Mucosa of rectum (tissue), 2 donors: Measurements from ENCODE around the gene PIGZ.

Source experiments
- H3K27ac ChIP-seq, 2 donors: one replicate each; pipeline ENCODE4 v1.7.0; 2013; ENCODE audit warnings: inconsistent platforms in 2 of 2, low read depth in 2 of 2, low read length in 2 of 2
- H3K27me3 ChIP-seq, 2 donors: one replicate each; pipeline ENCODE4 v1.7.0; 2013; ENCODE audit warnings: low read length in 2 of 2; ENCODE audit not compliant: control insufficient read depth in 2 of 2, insufficient read depth in 2 of 2
- H3K36me3 ChIP-seq, 2 donors: one replicate each; pipeline ENCODE4 v1.7.0; 2013; ENCODE audit warnings: low read length in 2 of 2; ENCODE audit not compliant: control insufficient read depth in 2 of 2, insufficient read depth in 2 of 2
- H3K4me1 ChIP-seq, 2 donors: one replicate each; pipeline ENCODE4 v1.7.0; 2013; ENCODE audit warnings: low read length in 2 of 2, mild to moderate bottlenecking in 1 of 2; ENCODE audit not compliant: control insufficient read depth in 2 of 2, insufficient read depth in 2 of 2
- H3K4me3 ChIP-seq, 2 donors: one replicate each; pipeline ENCODE4 v1.7.0; 2013; ENCODE audit warnings: low read length in 2 of 2
- H3K9ac ChIP-seq, 2 donors: one replicate each; pipeline ENCODE4 v1.7.0; 2013; ENCODE audit warnings: low read length in 2 of 2, low read depth in 1 of 2, mild to moderate bottlenecking in 1 of 2
- H3K9me3 ChIP-seq, 2 donors: one replicate each; pipeline ENCODE4 v1.7.0; 2013; ENCODE audit warnings: low read length in 2 of 2; ENCODE audit not compliant: control insufficient read depth in 2 of 2
- donor health status: healthy.
- donor health status: Normal muscosa, but diverticular disease.

Gene PIGZ

GRCh38 chr3:196979545-196979944, 10.9 kb upstream of the PIGZ start:
- Histone ChIP-seq H3K27me3 (no peaks in the 10 kb centered on the region), H3K4me1 (peaks cover 0 to 4% of the 10 kb centered on the region in 2 donors), H3K9ac (no peak overlapping the region), H3K36me3 (no peaks in the 10 kb centered on the region), H3K4me3 (no peak overlapping the region), H3K9me3 (no peaks in the 10 kb centered on the region), H3K27ac (no peak overlapping the region)

DNA sequence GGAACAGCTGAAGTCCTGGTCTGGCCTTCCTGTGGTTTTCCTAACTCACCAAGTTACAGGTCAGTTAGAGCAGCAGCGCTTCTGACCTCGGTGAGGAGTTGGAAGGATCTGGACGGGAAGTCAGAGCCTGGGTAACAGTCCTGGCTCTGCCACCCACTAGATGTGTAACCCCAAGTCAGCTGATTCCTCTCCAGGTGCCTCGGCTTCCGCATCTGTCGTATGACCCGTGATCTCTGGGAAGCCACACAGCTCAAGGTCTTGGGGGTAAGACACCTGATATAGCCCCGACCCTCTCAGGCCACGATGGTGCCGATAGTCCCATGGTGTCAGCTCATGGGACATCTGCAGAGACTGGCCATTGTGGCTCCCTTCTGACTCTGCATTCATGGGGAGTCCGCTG, 8.3 kb upstream of the PIGZ start:
- Histone ChIP-seq H3K4me1 (peaks cover 0 to 4% of the 10 kb centered on the region in 2 donors), H3K9ac (no peak overlapping the region), H3K36me3 (no peaks in the 10 kb centered on the region), H3K4me3 (no peak overlapping the region), H3K27ac (no peak overlapping the region), H3K9me3 (no peaks in the 10 kb centered on the region), H3K27me3 (no peaks in the 10 kb centered on the region)

GRCh38 chr3:196975349-196975748, 6.7 kb upstream of the PIGZ start:
- H3K4me3 ChIP-seq = no peak overlapping the region
- no peaks in the 10 kb centered on the region for H3K36me3 ChIP-seq
- H3K9ac ChIP-seq = no peak overlapping the region
- peaks cover 0 to 4% of the 10 kb centered on the region in 2 donors for H3K4me1 ChIP-seq
- H3K9me3 ChIP-seq = no peaks in the 10 kb centered on the region
- no peak overlapping the region for H3K27ac ChIP-seq
- no peaks in the 10 kb centered on the region for H3K27me3 ChIP-seq

DNA sequence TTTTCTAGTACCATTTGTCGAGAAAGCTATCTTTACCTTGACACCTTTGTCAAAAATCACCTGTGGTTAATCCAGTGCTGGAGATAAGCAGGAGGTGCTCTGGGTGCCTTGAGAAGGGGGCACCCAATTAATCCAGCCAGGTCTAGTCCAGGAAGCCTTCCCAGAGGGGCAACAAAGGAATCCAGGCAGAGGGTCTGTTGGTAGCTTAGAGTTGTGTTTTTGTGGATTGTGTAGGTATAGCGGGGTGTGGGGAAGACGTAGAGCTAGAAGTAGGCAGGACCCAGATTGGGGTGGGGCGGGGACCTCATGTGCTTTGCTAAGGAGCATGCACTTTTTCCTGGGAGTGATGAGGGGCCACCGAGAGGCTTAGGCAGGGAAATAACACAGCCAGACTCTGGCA, 6.0 kb upstream of the PIGZ start:
- no peak overlapping the region for H3K27ac ChIP-seq
- H3K4me1 ChIP-seq = peaks cover 3 to 4% of the 10 kb centered on the region in 2 donors
- no peaks in the 10 kb centered on the region for H3K27me3 ChIP-seq
- H3K4me3 ChIP-seq = no peak overlapping the region
- H3K9ac ChIP-seq = no peak overlapping the region
- H3K36me3 ChIP-seq = no peaks in the 10 kb centered on the region
- H3K9me3 ChIP-seq = no peaks in the 10 kb centered on the region

DNA sequence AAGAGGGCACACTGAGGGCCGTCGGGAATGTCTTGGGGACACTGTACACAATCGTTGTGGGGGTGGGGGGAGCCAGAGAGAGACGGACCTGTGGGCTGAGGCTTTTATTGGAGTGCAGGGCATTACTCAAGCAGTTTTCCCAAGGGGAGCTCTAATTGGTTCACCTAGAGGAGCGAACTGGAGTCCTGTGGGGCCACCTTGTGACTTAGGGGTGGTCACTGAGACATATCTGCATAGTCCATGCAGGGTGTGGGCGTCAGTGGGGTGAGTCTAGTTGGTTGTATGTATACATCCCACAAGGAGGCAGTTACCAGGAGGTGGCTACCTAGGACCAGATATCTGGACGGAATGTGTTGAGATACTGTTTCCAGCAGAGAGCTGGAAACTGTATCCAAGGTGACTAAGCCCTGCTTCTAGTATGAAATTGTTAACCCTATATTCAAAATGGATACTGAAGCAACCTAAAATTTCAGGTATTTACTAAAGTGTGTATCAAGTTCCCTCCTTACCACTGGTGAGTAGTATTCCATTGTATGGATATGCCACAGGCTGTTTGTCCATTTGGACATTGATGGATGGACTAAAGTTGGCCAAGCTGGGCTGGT, 2.6 kb upstream of the PIGZ start:
- Histone ChIP-seq H3K4me1 (peaks cover 13 to 24% of the 10 kb centered on the region in 2 donors), H3K27me3 (no peaks in the 10 kb centered on the region), H3K9me3 (no peaks in the 10 kb centered on the region), H3K36me3 (peaks cover 5 to 6% of the 10 kb centered on the region in 2 donors), H3K27ac (no peak overlapping the region), H3K4me3 (no peak overlapping the region), H3K9ac (no peak overlapping the region)

DNA sequence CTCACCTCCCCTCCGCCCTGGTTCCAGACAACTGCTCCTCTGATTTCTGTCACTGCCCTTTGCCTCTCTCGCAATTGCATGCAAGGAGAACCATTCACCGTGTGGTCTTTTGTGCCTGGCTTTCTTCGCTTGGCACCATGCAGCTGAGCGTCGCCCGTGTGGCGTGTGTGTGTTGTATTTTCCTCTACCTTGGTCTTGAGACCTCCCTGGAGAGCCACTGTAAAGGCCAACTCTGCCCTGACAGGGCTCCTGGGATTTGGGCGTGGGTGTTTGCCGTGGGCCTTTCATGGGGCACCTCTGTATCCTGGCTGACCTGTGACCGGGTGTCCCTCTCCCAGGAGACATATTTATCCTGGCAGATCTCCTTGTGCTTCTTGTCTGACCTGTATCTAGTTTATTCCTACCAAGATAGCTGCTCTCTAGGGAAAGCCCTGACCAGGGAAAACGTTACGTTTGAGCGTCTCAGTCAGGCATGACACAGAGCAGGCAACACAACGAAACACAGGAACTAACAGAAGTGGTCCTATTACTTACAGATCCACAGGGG, 2.0 kb upstream of the PIGZ start:
- H3K4me1 ChIP-seq = peaks cover 13 to 28% of the 10 kb centered on the region in 2 donors
- H3K4me3 ChIP-seq = no peak overlapping the region
- H3K27me3 ChIP-seq = no peaks in the 10 kb centered on the region
- H3K36me3 ChIP-seq = peaks cover 7 to 11% of the 10 kb centered on the region in 2 donors
- no peak overlapping the region for H3K9ac ChIP-seq
- H3K9me3 ChIP-seq = no peaks in the 10 kb centered on the region
- no peak overlapping the region for H3K27ac ChIP-seq

DNA sequence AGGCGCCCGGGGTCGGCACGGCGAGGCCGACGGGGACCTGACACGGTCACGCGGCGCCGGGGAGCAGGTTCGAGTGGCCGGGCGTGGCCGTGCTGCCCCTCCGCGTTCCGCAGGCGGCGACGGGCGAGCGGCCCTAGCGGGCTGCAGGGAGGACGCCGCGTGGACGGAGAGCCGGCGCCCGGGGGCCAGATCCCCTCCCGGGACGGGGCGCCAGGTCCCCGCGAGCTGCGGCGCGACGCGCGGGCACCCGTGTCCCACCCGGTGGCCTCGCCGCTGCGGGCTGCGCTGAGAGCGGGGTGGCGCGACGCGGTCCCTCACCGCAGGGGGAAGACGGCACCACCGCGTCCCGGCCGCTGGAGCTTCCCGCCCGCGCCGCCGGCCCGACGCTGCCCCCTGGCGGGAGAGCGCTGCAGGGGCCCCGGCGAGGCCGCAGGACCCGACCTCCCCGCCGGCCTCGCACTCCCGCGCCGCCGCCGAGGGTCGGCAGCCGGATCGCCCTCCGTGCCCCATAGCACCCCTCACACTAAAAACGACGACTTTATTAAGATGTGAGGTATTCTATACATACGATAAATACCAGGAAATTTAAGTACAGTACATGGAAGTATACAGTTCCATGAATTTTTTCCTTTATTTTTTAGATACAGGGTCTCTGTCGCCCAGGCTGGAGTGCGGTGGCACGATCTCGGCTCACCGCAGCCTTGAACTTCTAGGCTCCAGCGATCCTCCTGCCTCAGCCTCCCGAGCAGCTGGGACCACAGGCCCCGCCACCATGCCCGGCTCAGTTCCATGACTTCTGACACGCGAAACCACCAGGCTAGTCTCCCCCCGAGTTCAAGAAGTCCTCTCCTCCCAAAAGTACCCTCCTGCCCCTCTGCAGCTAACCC, 1.3 kb upstream of the PIGZ start:
- no peaks in the 10 kb centered on the region for H3K9me3 ChIP-seq
- H3K27ac ChIP-seq = peak overlapping the region; percentile 86 to 94
- H3K4me1 ChIP-seq = peaks cover 13 to 32% of the 10 kb centered on the region in 2 donors
- H3K9ac ChIP-seq = peak overlapping the region; percentile 47 to 95
- H3K4me3 ChIP-seq = peak overlapping the region; percentile 65 to 82
- H3K27me3 ChIP-seq = no peaks in the 10 kb centered on the region
- H3K36me3 ChIP-seq = peaks cover 11 to 17% of the 10 kb centered on the region in 2 donors

GRCh38 chr3:196969134-196969659, 564 bp upstream of the PIGZ start:
- peak overlapping the region; percentile 65 to 82 for H3K4me3 ChIP-seq
- no peaks in the 10 kb centered on the region for H3K27me3 ChIP-seq
- H3K36me3 ChIP-seq = peaks cover 11 to 17% of the 10 kb centered on the region in 2 donors
- H3K9ac ChIP-seq = peak overlapping the region; percentile 47 to 95
- H3K9me3 ChIP-seq = no peaks in the 10 kb centered on the region
- H3K27ac ChIP-seq = peak overlapping the region; percentile 86 to 94
- H3K4me1 ChIP-seq = peaks cover 13 to 36% of the 10 kb centered on the region in 2 donors

DNA sequence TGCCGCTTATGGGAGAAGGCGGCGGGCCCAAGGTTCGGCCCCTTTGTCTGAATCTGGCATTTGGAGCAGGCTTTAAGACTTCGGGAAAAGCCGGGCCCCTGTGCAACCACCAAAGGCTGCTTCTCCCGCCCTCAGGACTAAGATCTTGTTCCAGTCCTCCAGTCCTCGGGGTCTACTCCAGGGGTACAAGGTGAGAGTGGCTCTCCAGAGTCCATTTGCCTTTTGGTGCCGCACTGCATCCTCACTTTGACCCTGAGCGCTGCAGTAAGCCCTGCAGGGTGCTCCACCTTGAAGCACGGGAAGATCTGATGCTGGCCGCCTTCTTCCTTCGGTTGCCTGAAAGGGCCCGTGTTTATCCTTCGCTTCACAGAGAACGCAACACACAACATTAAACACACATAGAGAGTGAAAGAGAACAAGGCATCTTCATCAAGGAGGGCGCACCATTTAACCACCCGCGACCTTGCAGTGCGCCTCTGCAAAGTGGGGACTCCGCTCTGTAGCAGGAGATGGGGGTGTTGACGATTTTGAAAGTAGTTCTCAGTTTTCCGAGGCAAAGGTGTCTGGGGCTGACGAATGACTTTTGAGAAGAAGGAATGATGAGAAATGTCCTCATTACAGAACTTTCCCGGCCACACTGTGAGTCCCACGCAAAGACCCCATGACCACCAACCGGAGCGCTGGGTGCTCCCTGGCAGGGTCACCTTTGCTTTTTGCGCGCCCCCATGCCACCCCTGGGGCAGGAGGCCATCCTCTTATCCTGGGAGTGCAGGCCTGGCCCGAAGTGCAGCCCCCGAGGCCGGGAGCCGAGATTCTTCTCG, 1.0 kb downstream of the PIGZ start:
- peak overlapping the region; percentile 78 to 82 for H3K4me3 ChIP-seq
- H3K27ac ChIP-seq = peak overlapping the region; percentile 71 to 85
- peaks cover 17 to 48% of the 10 kb centered on the region in 2 donors for H3K4me1 ChIP-seq
- peaks cover 11 to 17% of the 10 kb centered on the region in 2 donors for H3K36me3 ChIP-seq
- H3K9me3 ChIP-seq = no peaks in the 10 kb centered on the region
- no peaks in the 10 kb centered on the region for H3K27me3 ChIP-seq
- H3K9ac ChIP-seq = peak overlapping the region; percentile 79 to 95
